ENCODE measurements around the gene FHOD3.

GRCh38 chr18:36532394-36532793 is 234.9 kb downstream of the FHOD3 start:
- TF ChIP-seq, protein P1, sequence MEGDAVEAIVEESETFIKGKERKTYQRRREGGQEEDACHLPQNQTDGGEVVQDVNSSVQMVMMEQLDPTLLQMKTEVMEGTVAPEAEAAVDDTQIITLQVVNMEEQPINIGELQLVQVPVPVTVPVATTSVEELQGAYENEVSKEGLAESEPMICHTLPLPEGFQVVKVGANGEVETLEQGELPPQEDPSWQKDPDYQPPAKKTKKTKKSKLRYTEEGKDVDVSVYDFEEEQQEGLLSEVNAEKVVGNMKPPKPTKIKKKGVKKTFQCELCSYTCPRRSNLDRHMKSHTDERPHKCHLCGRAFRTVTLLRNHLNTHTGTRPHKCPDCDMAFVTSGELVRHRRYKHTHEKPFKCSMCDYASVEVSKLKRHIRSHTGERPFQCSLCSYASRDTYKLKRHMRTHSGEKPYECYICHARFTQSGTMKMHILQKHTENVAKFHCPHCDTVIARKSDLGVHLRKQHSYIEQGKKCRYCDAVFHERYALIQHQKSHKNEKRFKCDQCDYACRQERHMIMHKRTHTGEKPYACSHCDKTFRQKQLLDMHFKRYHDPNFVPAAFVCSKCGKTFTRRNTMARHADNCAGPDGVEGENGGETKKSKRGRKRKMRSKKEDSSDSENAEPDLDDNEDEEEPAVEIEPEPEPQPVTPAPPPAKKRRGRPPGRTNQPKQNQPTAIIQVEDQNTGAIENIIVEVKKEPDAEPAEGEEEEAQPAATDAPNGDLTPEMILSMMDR (IDR thresholded peaks at IDR 0.05) = no peak
- no peak for TF ChIP-seq POLR2A (IDR thresholded peaks at IDR 0.05)
